HG02970 (cell line): ENCODE measurements around the gene IRF6.
A peak's percentile ranks its signal among the peaks of the same experiment; 100 is the strongest.

ENCODE experiments used
- ATAC-seq: cut with Tn5 transposase; IDR thresholded peaks from one replicate; pipeline ENCODE4 v1.9.1; 2021; ENCODE audit warnings: mild to moderate bottlenecking, moderate library complexity, moderate number of reproducible peaks; ENCODE audit not compliant: unreplicated experiment, low FRiP score

The IRF6 gene

GRCh38 chr1:209791920-209792319, 14.0 kb downstream of the IRF6 start:
- no peak for ATAC-seq

DNA sequence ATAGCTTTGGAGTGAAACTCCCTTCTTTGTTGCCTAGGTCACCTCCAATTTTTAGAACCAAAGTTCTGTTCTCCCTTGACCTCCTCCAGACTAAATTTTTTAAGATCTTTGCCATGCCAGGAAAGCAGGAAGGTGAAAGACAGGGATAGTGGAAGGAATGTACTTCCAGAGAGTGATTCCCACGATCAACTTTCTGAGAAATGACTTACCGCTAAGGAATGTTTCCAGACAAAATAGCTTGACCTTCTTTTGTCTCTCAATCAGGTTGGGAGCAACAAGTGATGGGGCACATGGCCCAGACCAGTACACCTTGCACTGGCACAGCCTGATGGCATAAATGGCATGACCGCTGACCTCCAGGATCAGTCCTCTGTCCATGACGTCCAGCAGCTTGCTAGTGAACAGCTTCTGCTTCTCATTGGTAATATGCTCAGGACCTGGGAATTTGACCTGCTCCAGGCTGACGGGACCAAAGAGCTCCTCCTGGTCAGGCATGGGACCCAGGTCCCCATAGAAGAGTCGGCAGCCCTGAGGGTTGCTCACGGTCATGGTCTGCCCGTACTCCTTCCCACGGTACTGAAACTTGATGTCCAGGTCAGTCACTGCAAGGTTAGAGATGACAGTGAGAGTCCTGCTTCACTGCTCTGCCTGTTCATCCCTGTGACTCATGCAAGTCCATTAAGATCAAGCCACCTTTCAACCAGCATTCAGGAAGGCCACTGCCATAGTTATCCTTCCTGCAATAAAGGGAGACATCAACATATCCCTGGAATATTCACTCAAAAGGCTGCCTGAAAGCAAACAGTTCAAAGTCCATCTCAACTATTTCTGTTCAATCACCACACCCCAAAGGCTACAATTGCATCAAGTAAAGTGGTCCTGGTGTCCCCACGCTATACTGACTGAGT, 15.4 kb downstream of the IRF6 start:
- ATAC-seq, result no peak

- ATAC-seq, result no peak
These were observed 16.7 kb downstream of the IRF6 start for GRCh38 chr1:209789245-209789644.

DNA sequence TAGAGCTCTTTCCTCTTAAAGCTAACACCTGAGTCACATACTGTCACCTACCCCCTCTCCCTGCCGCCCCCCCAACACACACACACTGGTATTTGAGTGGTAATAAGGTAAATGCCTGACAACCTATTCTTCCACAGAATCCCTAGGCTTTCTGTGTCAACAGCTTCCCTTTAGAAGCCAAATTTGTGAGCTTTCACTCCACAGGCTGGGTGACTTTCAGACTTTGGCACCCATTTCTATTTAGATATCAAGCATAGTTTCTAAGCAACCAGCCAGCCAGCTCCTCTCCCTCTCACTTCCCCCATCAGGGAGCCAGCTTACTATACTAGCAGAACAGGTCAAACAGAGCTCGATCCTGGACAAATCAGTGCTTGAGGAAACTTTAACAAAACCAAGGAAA, 18.4 kb downstream of the IRF6 start:
- ATAC-seq, result no peak

DNA sequence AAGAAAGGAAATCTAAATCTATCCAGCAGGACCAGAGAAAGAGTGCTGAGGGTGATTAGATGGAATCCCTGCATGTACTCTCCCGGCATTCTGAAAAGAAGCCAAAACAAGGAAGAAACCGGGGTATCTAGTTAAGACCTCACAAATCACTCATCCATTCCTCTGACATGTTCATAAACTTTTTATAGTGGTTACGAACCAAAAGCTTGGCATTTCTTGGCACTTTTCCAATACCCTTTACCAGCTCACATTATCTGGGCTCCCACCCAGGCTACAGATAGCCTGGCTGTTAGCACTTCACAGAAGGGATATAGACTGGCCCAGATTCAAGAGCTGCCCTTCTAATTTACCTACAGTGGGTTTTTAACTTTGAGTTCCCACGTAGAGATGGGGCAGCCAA, 19.8 kb downstream of the IRF6 start:
- no peak for ATAC-seq

DNA sequence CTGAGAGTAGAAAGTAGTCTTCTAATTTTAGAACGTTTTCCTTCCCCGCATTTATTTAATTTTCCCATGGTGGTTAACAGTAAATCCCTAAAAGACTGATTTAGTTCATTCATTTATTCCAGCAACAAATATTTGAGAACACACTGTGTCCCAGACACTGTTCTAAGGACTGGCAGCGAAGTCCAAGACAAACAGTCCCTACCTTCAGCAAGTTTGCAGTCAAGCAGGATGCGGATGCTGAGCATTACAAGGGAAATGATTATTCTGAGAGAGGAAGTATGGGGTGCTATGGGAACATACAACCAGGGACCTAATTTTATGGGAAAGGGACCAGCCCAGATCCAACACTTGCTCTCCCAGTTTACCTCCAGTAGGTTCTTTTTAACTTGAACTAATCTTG, 20.4 kb downstream of the IRF6 start:
- ATAC-seq, result no peak

DNA sequence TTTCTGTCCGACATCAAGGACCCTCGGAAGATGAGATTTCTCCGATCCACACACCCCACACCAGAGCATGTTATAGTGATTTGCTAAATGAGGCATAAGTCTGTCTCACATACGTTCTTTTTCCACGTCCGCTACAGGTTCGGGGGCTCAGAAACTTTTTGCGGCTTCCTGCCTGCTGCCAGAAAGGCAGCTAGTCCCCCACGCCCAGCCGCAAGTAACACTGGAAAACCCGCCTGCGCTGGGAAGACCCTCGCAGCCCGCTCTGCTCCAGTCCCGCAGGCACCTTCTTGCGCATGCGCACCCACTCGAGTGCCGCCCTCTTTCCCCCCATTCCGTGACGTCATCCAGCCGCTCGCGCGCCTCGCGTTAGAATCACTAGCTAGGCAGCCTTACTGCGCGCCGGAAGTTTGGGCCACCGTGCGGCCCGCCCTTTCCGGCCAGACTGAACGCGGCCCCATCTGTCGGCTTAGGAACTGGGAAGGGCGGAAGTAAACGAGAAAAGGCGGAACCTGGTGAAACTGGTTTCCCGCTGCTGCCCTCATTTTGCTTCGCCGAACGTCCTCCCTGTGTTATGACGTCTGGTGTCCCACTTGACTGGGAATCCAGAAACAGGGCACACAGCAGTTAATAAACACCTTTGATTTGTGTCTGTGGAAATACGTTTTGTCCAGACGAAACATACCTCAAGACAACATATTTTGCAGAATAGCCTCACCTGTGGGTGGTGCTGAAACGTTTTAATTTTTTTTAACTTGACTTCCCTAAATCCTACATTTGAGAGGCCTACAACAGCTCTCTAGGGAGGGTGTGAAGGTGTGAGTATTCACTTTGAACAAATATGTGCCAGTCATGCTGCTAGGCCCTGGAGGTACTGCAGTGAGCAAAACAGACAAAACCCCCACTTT, 21.4 kb downstream of the IRF6 start, which contains the start of gene C1orf74:
Gene C1orf74 (minus strand): TSS at position 295 of the 905 bp plus-strand sequence. CDS start 925 bp downstream, outside the sequence.
- peak; percentile 98 for ATAC-seq

DNA sequence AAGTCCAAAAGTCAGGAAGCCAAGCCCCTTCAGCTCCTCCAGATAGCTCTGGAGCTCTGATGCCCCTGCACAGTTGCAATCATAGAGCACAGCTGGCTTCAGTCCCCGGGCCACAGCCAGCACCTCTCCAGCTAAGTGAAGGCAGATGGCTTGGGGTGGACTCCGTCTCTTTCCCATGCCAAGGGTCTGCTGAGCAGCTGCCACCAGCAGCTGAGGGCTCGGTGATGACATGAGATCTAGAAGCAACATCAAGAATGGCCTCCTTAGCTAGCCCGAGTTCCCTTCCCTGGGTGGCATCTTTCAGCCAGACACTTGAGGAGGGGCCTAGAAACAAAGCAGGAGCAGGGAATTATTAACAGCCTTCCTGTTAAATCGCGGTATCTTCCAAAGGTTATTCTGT, 22.6 kb downstream of the IRF6 start:
- ATAC-seq, result no peak

DNA sequence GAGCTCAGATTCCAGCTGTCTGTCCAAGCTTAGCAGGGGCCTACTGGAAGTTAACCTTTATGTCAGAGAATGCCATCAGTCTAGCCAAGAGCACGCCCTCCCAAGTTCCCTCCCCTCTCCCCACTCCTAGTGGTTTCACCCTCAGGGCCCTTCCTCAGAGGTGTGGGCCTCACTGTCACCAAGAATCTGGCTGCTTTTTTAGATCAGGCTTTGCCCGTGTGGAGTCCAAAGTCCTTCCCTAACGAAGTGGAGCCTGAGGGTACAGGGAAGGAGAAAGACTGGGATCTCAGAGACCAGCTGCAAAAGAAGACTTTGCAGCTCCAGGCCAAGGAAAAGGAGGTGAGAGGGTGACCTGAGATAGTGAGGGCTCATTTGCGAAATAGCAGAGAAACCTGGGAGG, 25.7 kb downstream of the IRF6 start:
- no peak for ATAC-seq

DNA sequence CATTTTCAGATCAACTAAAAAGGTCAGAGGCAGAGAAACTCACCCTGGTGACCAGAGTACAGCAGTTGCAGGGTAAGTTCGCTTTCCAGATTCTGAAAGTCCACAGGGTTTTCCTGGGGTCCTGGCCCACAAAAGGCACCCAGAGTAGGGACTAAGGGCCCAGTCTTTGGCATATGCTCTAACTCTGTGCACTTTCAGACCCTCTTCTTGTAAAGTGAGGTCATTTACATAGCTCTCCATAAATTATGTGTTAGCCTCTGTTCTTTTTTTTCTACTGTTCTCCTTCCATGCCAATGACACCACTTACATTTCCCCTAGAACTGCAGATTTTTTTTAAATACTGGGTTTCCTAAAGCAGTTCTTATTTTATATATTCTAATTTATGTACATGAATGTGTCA, 27.8 kb downstream of the IRF6 start:
- ATAC-seq, result no peak

DNA sequence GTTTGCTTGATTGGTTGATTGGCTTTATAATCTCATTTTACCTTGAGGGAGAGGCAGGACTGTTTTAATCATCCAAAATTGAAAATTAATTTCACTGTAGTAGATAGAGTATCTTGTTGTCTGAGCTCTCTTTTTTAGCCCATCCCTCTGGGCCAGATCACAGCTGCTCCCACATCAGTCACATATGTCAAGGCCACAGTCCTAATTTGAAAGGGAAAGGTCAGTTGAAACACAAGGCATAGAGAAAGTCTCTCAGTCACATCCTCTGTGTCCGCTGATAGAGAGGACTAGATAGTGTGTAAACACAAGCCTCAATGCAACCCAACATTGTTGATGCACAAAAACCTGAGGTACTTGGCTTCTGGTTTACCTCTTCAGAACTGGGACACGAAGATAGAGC, 28.4 kb downstream of the IRF6 start:
- no peak for ATAC-seq

GRCh38 chr1:209775678-209776077, 30.3 kb downstream of the IRF6 start:
- ATAC-seq, result no peak

DNA sequence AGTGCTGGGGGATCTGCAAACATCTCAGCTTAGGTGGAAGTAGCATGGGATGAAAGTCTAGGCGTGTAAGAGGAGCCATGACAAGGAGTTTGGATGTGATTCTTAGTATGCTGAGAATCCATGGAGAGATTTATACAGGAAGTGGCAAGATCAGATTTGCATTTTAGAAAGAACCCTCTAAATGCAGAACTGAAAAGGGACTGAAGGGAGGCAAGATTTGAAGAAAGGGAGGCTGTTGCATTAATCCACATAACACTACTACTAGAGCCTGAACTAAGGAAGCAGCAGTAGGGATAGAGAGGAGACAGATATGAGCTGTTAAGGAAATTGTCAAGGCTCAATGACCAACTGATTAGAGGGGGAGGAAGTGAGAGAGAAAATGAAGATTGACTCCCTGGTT, 31.4 kb downstream of the IRF6 start:
- ATAC-seq, result no peak

DNA sequence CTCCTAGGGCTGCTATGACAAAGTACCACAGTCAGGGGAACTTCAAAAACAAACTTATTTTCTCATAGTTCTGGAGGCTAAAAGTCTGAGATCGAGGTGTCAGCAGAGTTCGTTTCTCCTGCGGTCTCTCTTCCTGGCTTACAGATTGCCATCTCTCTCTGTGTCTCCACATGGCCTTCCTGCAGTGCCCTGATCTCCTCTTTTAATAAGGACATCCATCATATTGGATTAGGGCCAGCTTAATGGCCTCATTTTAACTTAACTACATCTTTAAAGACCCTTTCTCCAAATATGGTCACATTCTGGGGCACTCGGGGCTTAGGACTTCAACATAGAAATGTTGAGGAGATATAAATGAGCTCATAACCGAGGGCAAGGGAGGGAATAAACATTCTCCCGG, 33.8 kb downstream of the IRF6 start:
- ATAC-seq, result no peak

- no peak for ATAC-seq
These were observed 35.1 kb downstream of the IRF6 start for GRCh38 chr1:209770636-209771415.

DNA sequence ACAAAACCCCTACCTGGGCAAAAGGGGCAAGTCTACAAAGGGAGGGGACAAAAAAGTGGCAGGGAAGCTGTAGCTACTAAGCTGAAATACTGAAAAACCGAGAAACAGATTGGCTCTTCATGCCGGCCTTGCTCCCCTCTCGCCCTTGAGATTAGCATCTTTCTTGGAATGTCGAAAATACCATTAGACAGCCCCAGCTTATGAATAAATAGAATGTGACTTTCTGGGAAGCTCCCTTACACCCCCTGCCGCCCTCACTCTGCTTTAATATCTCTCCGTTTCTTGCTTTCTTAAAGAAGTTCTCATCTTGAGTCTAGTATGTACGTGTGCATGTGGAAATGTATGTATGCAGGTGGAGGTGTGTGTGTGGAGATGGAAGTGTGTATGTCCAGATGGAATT, 36.0 kb downstream of the IRF6 start:
- no peak for ATAC-seq

DNA sequence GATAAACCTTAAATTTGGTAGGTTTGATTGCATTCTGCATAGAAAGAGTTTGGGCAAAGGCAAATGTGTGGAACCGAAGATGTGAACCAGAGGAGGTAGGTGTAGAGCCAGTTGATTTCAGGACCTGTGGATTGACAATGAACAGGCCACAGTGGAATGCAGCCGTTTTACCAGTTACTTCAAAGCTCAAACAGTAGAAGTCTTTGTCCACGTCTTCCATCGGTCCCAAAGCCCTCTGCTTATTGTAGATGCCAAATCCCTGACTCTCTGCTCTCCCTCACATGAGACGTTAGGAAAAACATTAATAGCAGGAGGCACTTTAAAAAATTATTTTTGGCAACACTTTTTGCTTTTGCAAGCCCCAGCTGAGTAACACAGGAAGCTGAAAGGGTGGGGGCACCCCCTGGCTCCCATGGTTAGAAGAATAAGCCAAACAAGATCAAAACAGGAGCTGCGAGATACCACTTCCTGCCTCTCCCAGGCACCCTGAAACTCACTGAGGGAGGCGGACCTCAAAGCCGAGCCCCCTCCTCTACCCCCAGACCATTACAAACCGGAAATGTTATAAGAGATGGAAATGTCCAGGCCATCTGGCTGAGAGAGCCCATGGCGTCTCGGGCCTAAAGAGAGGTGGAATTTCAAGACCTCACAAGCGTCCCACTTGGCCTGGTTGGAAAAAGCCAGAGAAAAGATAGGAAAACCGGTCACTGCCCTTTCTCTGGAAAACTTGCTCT, 36.6 kb downstream of the IRF6 start:
- ATAC-seq, result peak; percentile 73

GRCh38 chr1:209768354-209768774, 37.6 kb downstream of the IRF6 start:
- ATAC-seq, result peak; percentile 75

- ATAC-seq, result no peak
These were observed 38.2 kb downstream of the IRF6 start for GRCh38 chr1:209767706-209768105.

- no peak for ATAC-seq
These were observed 38.8 kb downstream of the IRF6 start for GRCh38 chr1:209767096-209767495.
